ENCODE data around the gene C6orf52. TPM values are rescaled to one million over a fixed set of nuclear protein-coding genes. Genes with fewer than 3 reads are reported as not detected.
A peak's percentile ranks its signal among the peaks of the same experiment; 100 is the strongest.

C6orf52 gene
- total and polyA plus RNA-seq, 9 of the 15 experiments (the other 6 are each of a cell fraction or from before 2014, with no cell fraction given): 6.7 to 37.0 (median 11.1) TPM

GRCh38 chr6:10659699-10660348 is 34.6 kb downstream of the C6orf52 start (continued):
- no peak for TF ChIP-seq THRB (CRISPR knock-in tag; conservative IDR thresholded peaks at IDR 0.05)
- TF ChIP-seq POLR2AphosphoS5 (IDR thresholded peaks at IDR 0.05; ENCODE audit: control insufficient read depth, insufficient read depth, low read depth, low read length): no peak
- peak; percentile 92 for TF ChIP-seq ZFX (CRISPR knock-in tag; IDR thresholded peaks at IDR 0.05)
- TF ChIP-seq ATF1 (CRISPR knock-in tag; IDR thresholded peaks at IDR 0.05): no peak
- no peak for TF ChIP-seq ATF1 (tag; IDR thresholded peaks at IDR 0.05)
- TF ChIP-seq ZNF436 (CRISPR knock-in tag; IDR thresholded peaks at IDR 0.05): no peak
- peak; percentile 63 for TF ChIP-seq MAX (CRISPR knock-in tag; IDR thresholded peaks at IDR 0.05)
- TF ChIP-seq ARID1B (IDR thresholded peaks at IDR 0.05): no peak
- TF ChIP-seq MCM3 (IDR thresholded peaks at IDR 0.05): no peak
- TF ChIP-seq PHTF2 (CRISPR knock-in tag; IDR thresholded peaks at IDR 0.05): no peak
- TF ChIP-seq ZBTB9 (CRISPR knock-in tag; IDR thresholded peaks at IDR 0.05): no peak
- TF ChIP-seq RB1 (IDR thresholded peaks at IDR 0.05; ENCODE audit: low read depth): 0 out of 2 replicates have a peak, but pooled peaks have one; percentile 27
- 0 out of 2 replicates have a peak, but pooled peaks have one; percentile 52 for TF ChIP-seq GABPB1 (CRISPR knock-in tag; IDR thresholded peaks at IDR 0.05)
- TF ChIP-seq ZBTB12 (CRISPR knock-in tag; IDR thresholded peaks at IDR 0.05): no peak
- no peak for TF ChIP-seq SMAD4 (CRISPR knock-in tag; conservative IDR thresholded peaks at IDR 0.05)
- no peak for TF ChIP-seq CCAR2 (IDR thresholded peaks at IDR 0.05; ENCODE audit: low read depth, low read length)
- TF ChIP-seq ZNF551 (CRISPR knock-in tag; IDR thresholded peaks at IDR 0.05): no peak
- no peak for TF ChIP-seq CTCFL (IDR thresholded peaks at IDR 0.05; ENCODE audit: borderline replicate concordance, insufficient read depth, low read depth, low read length, poor library complexity, severe bottlenecking)
- no peak for TF ChIP-seq TRIM25 (IDR thresholded peaks at IDR 0.05; ENCODE audit: borderline replicate concordance)
- no peak for TF ChIP-seq ZNF431 (CRISPR knock-in tag; IDR thresholded peaks at IDR 0.05)
